PC-9 (cell line): ENCODE results near the gene INAFM2. TPM values are rescaled to one million over a fixed set of nuclear protein-coding genes. Genes with fewer than 3 reads are reported as not detected.

Source experiments
- Bru-seq: library from RNA; stranded (reverse); fragments of 400-500 nt; gene quantifications from one replicate; lab custom pipeline; 2021; lab: Mats Ljungman, UMichigan
- BruChase-seq, 2 experiments: library from RNA; stranded (reverse); fragments of 400-500 nt; gene quantifications; one replicate each; lab custom pipeline; 2021; lab: Mats Ljungman, UMichigan
- BruUV-seq: library from RNA; stranded (reverse); fragments of 400-500 nt; replicated peaks from 2 replicates; lab custom pipeline; 2021; lab: Mats Ljungman, UMichigan
- CTCF ChIA-PET: fragments of 300-600 bp; sonication (Branson Sonifier 250); formaldehyde crosslinking; loops from one replicate; lab custom pipeline; 2022; ENCODE audit warnings: antibody characterized with exemption; lab: Charles Lee
- POLR2A ChIA-PET: fragments of 300-600 bp; sonication (Branson Sonifier 250); formaldehyde crosslinking; loops from one replicate; lab custom pipeline; 2022; ENCODE audit warnings: antibody characterized with exemption; ENCODE audit not compliant: unreplicated experiment; lab: Charles Lee
- DNase-seq, 2 experiments: peaks; one replicate each; pipeline versions ENCODE4 v3.0.0 to v3.0.0-alpha.2; 2015 to 2022; ENCODE audit warnings: mixed read lengths in 1 of 2
- H2AFZ ChIP-seq: fragments of 200-600 bp; sonication (generic); 2 replicates; pipeline ENCODE4 v1.8.1; 2017; ENCODE audit warnings: antibody characterized with exemption
- H3F3A ChIP-seq: fragments of 200-600 bp; sonication (generic); 2 replicates; pipeline ENCODE4 v1.8.1; 2017; ENCODE audit warnings: antibody characterized with exemption, mild to moderate bottlenecking, low read depth; ENCODE audit not compliant: insufficient read depth
- H3K27ac ChIP-seq: fragments of 200-600 bp; sonication (generic); 2 replicates; pipeline ENCODE4 v1.6.1; 2016; ENCODE audit warnings: mixed run types
- H3K27me3 ChIP-seq: fragments of 200-600 bp; sonication (generic); 2 replicates; pipeline ENCODE4 v1.6.1; 2016; ENCODE audit warnings: low read depth, mixed run types; ENCODE audit not compliant: insufficient read depth
- H3K36me3 ChIP-seq: fragments of 200-600 bp; sonication (generic); 2 replicates; pipeline ENCODE4 v1.6.1; 2016; ENCODE audit warnings: low read depth, mixed run types
- H3K4me1 ChIP-seq: fragments of 200-600 bp; sonication (generic); replicated peaks from 2 replicates; pipeline ENCODE4 v1.6.1; 2016; ENCODE audit warnings: mixed run types; ENCODE audit not compliant: insufficient read depth
- H3K4me2 ChIP-seq: fragments of 200-600 bp; sonication (generic); 2 replicates; pipeline ENCODE4 v1.6.1; 2017; ENCODE audit warnings: mixed run types
- H3K4me3 ChIP-seq: fragments of 200-600 bp; sonication (generic); 2 replicates; pipeline ENCODE4 v1.6.1; 2016; ENCODE audit warnings: mixed run types
- H3K79me2 ChIP-seq: fragments of 200-600 bp; sonication (generic); 2 replicates; pipeline ENCODE4 v1.6.1; 2017; ENCODE audit warnings: low read depth, mixed run types
- H3K9me2 ChIP-seq: fragments of 200-600 bp; sonication (generic); 2 replicates; pipeline ENCODE4 v1.8.1; 2017; ENCODE audit warnings: mild to moderate bottlenecking; ENCODE audit not compliant: insufficient read depth
- H3K9me3 ChIP-seq: fragments of 200-600 bp; sonication (generic); 2 replicates; pipeline ENCODE4 v1.8.1; 2016; ENCODE audit warnings: low read depth; ENCODE audit not compliant: insufficient read depth
- H4K20me1 ChIP-seq: fragments of 200-600 bp; sonication (generic); 2 replicates; pipeline ENCODE4 v1.8.1; 2017; ENCODE audit not compliant: insufficient read depth
- EZH2 ChIP-seq: fragments of 200-600 bp; sonication (generic); IDR thresholded peaks from 2 replicates; pipeline ENCODE4 v1.8.0; 2017; ENCODE audit warnings: antibody characterized with exemption, low read depth
- intact Hi-C: fragments of 100-400 bp; cut with micrococcal nuclease; formaldehyde crosslinking; loops from one replicate; pipeline ENCODE4 v1.10.0; 2022; ENCODE audit not compliant: unreplicated experiment
- long read RNA-seq: library from polyadenylated mRNA; stranded (forward); transcript quantifications from one replicate; pipeline ENCODE4 v2.0.0, GENCODE V29; 2022
- total RNA-seq: library from RNA; stranded (reverse); gene quantifications from 2 replicates; pipeline ENCODE4 v1.2.3, GENCODE V29; 2021
- TF ChIP-seq, protein P1 (sequence below): fragments of 200-600 bp; sonication (generic); conservative IDR thresholded peaks from 2 replicates; pipeline ENCODE4 v1.6.1; 2017; ENCODE audit warnings: mixed run types, antibody characterized with exemption, mild to moderate bottlenecking, moderate library complexity

Gene INAFM2
- total RNA-seq (2.4 and 3.1 TPM in 2 replicates), Bru-seq, nascent RNA (percentile 44 among the genes with signal in this experiment), BruChase-seq, experiment 1, labeled RNA remaining after a 2-hour chase (percentile 43 among the genes with signal in this experiment), BruChase-seq, experiment 2, labeled RNA remaining after a 6-hour chase (percentile 69 among the genes with signal in this experiment)
- long read RNA-seq, partial matches to known transcripts, result 0 of 2 reads
- long read RNA-seq, other reads (novel, unspliced or antisense), result 0 of 2 reads

DNA sequence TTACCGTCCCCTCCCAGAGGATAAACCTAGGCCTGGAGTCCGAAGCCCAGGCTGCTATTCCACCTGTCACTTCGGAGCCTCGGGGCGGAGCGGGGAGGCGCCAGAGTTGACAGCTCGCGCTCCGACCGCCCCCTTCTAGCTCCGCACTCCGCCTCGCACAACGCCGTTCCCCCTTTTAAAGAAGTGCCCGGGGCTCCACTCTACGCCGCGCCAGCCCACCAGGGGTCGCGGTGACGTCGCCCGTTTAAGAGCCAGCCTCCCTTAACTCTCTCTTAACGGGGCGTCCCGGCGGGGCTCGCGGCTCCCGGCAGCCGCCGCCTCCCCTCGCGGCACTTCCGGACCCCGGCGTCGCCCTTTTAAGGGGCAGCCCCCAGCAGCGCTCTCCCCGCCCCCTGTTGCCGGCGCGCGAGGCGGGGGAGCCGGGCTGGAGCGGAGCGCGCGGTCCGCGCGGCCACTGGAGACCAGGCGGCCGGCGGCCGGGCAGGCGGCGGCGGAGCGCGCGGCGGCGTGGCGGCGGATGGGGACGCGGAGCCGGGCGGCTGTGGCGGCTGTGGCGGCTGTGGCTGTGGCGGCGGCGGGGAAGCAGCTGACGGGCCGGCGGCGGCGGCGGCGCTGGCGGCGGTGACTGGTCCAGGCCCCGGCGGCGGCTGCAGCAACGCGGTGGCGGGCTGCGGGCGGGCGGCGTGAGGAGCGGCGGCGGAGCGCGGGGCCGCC is at the start of gene INAFM2:
TSS of gene INAFM2 (plus strand) at position 454 of the 714 bp plus-strand sequence. CDS start 364 bp downstream, outside the sequence.
- BruUV-seq, result no TSS peak
- intact Hi-C loops, result loop anchor here (1.0 to 5.0 kb wide), 2 partner anchors 41 to 97 kb away; partner anchors contain the start of gene ANKRD63
- H3K27ac ChIP-seq, result no peak within 1 kb of the TSS

GRCh38 chr15:40274350-40275274 is 48.9 kb upstream of the INAFM2 start:
- H3K27me3 ChIP-seq, result no peaks in the 10 kb centered on the region
- DNase-seq, result peak; percentile 55 to 83
- H3K9me2 ChIP-seq, result no peaks in the 10 kb centered on the region
- no peaks in the 10 kb centered on the region for H4K20me1 ChIP-seq
- H3K27ac ChIP-seq, result no peak overlapping the region
- no peaks in the 10 kb centered on the region for H3K79me2 ChIP-seq
- POLR2A ChIA-PET, result no interaction called here
- no peaks in the 10 kb centered on the region for H3K36me3 ChIP-seq
- intact Hi-C loops, result loop anchor here (1.0 to 5.0 kb wide), 4 partner anchors 57 to 618 kb away; partner anchors contain the start of gene VPS18
- CTCF ChIA-PET, result interaction anchor here (0.5 to 4.6 kb wide), 9 partner anchors 16 to 222 kb away, joined by 3 to 83 read pairs (median 5); partner anchors contain the start of genes CCDC9B and PAK6
- no peak for TF ChIP-seq EZH2
- TF ChIP-seq, protein P1, sequence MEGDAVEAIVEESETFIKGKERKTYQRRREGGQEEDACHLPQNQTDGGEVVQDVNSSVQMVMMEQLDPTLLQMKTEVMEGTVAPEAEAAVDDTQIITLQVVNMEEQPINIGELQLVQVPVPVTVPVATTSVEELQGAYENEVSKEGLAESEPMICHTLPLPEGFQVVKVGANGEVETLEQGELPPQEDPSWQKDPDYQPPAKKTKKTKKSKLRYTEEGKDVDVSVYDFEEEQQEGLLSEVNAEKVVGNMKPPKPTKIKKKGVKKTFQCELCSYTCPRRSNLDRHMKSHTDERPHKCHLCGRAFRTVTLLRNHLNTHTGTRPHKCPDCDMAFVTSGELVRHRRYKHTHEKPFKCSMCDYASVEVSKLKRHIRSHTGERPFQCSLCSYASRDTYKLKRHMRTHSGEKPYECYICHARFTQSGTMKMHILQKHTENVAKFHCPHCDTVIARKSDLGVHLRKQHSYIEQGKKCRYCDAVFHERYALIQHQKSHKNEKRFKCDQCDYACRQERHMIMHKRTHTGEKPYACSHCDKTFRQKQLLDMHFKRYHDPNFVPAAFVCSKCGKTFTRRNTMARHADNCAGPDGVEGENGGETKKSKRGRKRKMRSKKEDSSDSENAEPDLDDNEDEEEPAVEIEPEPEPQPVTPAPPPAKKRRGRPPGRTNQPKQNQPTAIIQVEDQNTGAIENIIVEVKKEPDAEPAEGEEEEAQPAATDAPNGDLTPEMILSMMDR, result peak; percentile 99
- no peak overlapping the region for H3K4me2 ChIP-seq
- no peaks in the 10 kb centered on the region for H3K4me1 ChIP-seq
- no peaks in the 10 kb centered on the region for H3K9me3 ChIP-seq
- H2AFZ ChIP-seq, result no peak overlapping the region
- no TSS peak for BruUV-seq
- H3F3A ChIP-seq, result no peaks in the 10 kb centered on the region
- no peak overlapping the region for H3K4me3 ChIP-seq

More for the DNA sequence above, at the start of gene INAFM2:
- peak within 1 kb of the TSS; percentile 64; the same call in 1 of the 2 replicates for H2AFZ ChIP-seq
- peak within 1 kb of the TSS; percentile 59 for H3K4me3 ChIP-seq
- peaks cover 4% of the 10 kb centered on the region; the same call in 1 of the 2 replicates for H3F3A ChIP-seq
- no peaks in the 10 kb centered on the region for H3K9me2 ChIP-seq
- H4K20me1 ChIP-seq, result no peaks in the 10 kb centered on the region
- peak; percentile 59 to 81 for DNase-seq
- ChIA-PET POLR2A (interaction anchor here (0.6 kb wide), 1 partner anchor 413 kb away, joined by 4 read pairs; no protein-coding TSS in a partner anchor), CTCF (interaction anchor here (0.6 to 1.2 kb wide), 7 partner anchors 10 to 116 kb away, joined by 3 to 6 read pairs (median 5); no protein-coding TSS in a partner anchor)
- no peaks in the 10 kb centered on the region for H3K27me3 ChIP-seq
- TF ChIP-seq, protein P1, result peak; percentile 50
- no peak for TF ChIP-seq EZH2
- H3K79me2 ChIP-seq, result 0 out of 2 replicates have a peak, but pooled peaks cover 2% of the 10 kb centered on the region
- peak within 1 kb of the TSS; percentile 79 for H3K4me2 ChIP-seq
- H3K36me3 ChIP-seq, result no peaks in the 10 kb centered on the region
- H3K4me1 ChIP-seq, result peaks cover 10% of the 10 kb centered on the region; the same call in 1 of the 2 replicates
- H3K9me3 ChIP-seq, result no peaks in the 10 kb centered on the region
